ENCODE measurements around the gene IL12RB1. TPM values are rescaled to one million over a fixed set of nuclear protein-coding genes. Genes with fewer than 3 reads are reported as not detected.

The IL12RB1 gene
- total and polyA plus RNA-seq, 2 donors (not counting 3 experiments of a cell fraction or from before 2014, with no cell fraction given): not detected

GRCh38 chr19:18055967-18056366, 30.8 kb downstream of the IL12RB1 start:
- CTCF ChIA-PET: interaction anchor here (0.5 to 3.5 kb wide), 3 partner anchors 32 to 52 kb away, joined by 3 to 61 read pairs (median 5); partner anchors contain the start of gene ARRDC2

More at GRCh38 chr19:18055967-18056366, 30.8 kb downstream of the IL12RB1 start:
- DNase-seq (ENCODE audit: low read depth, low spot score): no peak
- no peak for TF ChIP-seq MYC (IDR thresholded peaks at IDR 0.05; ENCODE audit: low read depth, low read length)
- TF ChIP-seq MAX (IDR thresholded peaks at IDR 0.05; ENCODE audit: insufficient read depth, insufficient read length): no peak
- no peak for TF ChIP-seq POLR2AphosphoS5 (IDR thresholded peaks at IDR 0.05; ENCODE audit: insufficient read depth, low read depth, low read length)
- TF ChIP-seq CTCF (IDR thresholded peaks at IDR 0.05; ENCODE audit: extremely low read depth in 1 of 2, insufficient read depth in 1 of 2, low read depth in 1 of 2, low read length in 2 of 2): no peak
- no peak for TF ChIP-seq JUN (IDR thresholded peaks at IDR 0.05; ENCODE audit: borderline replicate concordance, insufficient read depth, insufficient read length, low read depth)
- TF ChIP-seq GATA2 (IDR thresholded peaks at IDR 0.05; ENCODE audit: insufficient read depth, insufficient read length, low read depth, low read length): no peak
- no peak for TF ChIP-seq EZH2 (IDR thresholded peaks at IDR 0.05; ENCODE audit: borderline replicate concordance, low read depth, low read length, severe bottlenecking)
- no peaks in the 10 kb centered on the region for H3K9me1 ChIP-seq (replicated peaks; ENCODE audit: control insufficient read depth, extremely low read depth, insufficient read depth, low read length)
- H3K79me2 ChIP-seq (ENCODE audit: control insufficient read depth, insufficient read depth, low read length): no peaks in the 10 kb centered on the region
- dilution Hi-C loops (cut with MboI; ENCODE audit: extremely low pct_ligation_motif_present, low sequenced_read_pairs): no loop called here
- H2AFZ ChIP-seq (ENCODE audit: low read depth, low read length): no peak overlapping the region
- BruUV-seq (replicated peaks): no TSS peak
- no peak overlapping the region for H3K4me3 ChIP-seq (replicated peaks in 1 of 3; ENCODE audit: insufficient read depth in 1 of 3, low read depth in 1 of 3, low read length in 3 of 3)
- POLR2A ChIA-PET: interaction anchor here (1.5 kb wide), 1 partner anchor 48 kb away, joined by 3 read pairs; the partner anchor contains the start of gene ARRDC2
- H3K9ac ChIP-seq (replicated peaks; ENCODE audit: extremely low read depth, insufficient read depth, low read length): no peak overlapping the region
- H3K27ac ChIP-seq (ENCODE audit: insufficient read depth, low read depth, low read length): no peak overlapping the region
- no peak overlapping the region for H3K4me2 ChIP-seq (ENCODE audit: insufficient read depth, low read length)
- H3K9me3 ChIP-seq (replicated peaks; ENCODE audit: control insufficient read depth, insufficient read depth, low read length): no peaks in the 10 kb centered on the region
- H3K27me3 ChIP-seq (ENCODE audit: control insufficient read depth in 2 of 2, insufficient read depth in 2 of 2, low read length in 2 of 2): peaks cover 2 to 5% of the 10 kb centered on the region in 2 experiments
- intact Hi-C loops (cut with micrococcal nuclease): loop anchor here (5.0 kb wide), 2 partner anchors 34 to 119 kb away; no protein-coding TSS in a partner anchor
- no peak for FAIRE-seq
- H4K20me1 ChIP-seq (replicated peaks; ENCODE audit: control insufficient read depth, extremely low read depth, insufficient read depth, low read length): no peaks in the 10 kb centered on the region
- H3K4me1 ChIP-seq (ENCODE audit: control insufficient read depth, extremely low read depth, insufficient read depth, low read length): peaks cover 5% of the 10 kb centered on the region
- H3K36me3 ChIP-seq (ENCODE audit: control insufficient read depth in 2 of 2, extremely low read depth in 1 of 2, insufficient read depth in 2 of 2, low read length in 2 of 2): no peaks in the 10 kb centered on the region

All from endothelial cell of umbilical vein (primary cell).